Measurements from ENCODE around the gene CCDC15. TPM values are rescaled to one million over a fixed set of nuclear protein-coding genes. Genes with fewer than 3 reads are reported as not detected.

Gene CCDC15
- total RNA-seq, 1 experiment from 2014 or later = 8.6 TPM

GRCh38 chr11:125063429-125064043 lies 109.5 kb downstream of the CCDC15 start:
- Histone ChIP-seq H3K9me3 (ENCODE audit: low read length) (no peaks in the 10 kb centered on the region), H3K79me2 (ENCODE audit: low read length) (no peaks in the 10 kb centered on the region), H3K4me2 (ENCODE audit: low read length) (peak overlapping the region; percentile 100), H3K9ac (ENCODE audit: low read length) (peak overlapping the region; percentile 63), H3K4me3 (ENCODE audit: low read length) (peak overlapping the region; percentile 87), H3K4me1 (ENCODE audit: insufficient read depth, low read length) (peaks cover 12% of the 10 kb centered on the region; the same call in 1 of the 2 replicates), H3F3A (ENCODE audit: low read length, unreplicated experiment) (no peaks in the 10 kb centered on the region), H3K27me3 (ENCODE audit: low read length) (no peaks in the 10 kb centered on the region), H4K20me1 (ENCODE audit: low read length) (no peaks in the 10 kb centered on the region), H3K27ac (ENCODE audit: low read length) (no peak overlapping the region), H3K9me2 (replicated peaks; ENCODE audit: low read length) (no peaks in the 10 kb centered on the region), H2AFZ (ENCODE audit: low read length) (peak overlapping the region; percentile 99), H3K36me3 (ENCODE audit: low read depth, low read length) (no peaks in the 10 kb centered on the region)
- ChIA-PET CTCF (no interaction called here), POLR2A (ENCODE audit: unreplicated experiment) (interaction anchor here (0.6 to 0.7 kb wide), 2 partner anchors 413 to 1945 kb away, joined by 4 read pairs; no protein-coding TSS in a partner anchor)
- DNase-seq = no peak
- intact Hi-C loops (cut with micrococcal nuclease) = loop anchor here (2.0 to 5.0 kb wide), 3 partner anchors 43 to 91 kb away; partner anchors contain the start of gene TMEM218
- peak; percentile 7 for ATAC-seq
- no peak for TF ChIP-seq EZH2phosphoT487 (IDR thresholded peaks at IDR 0.05; ENCODE audit: borderline replicate concordance, low read length)
- no peak for TF ChIP-seq EZH2 (IDR thresholded peaks at IDR 0.05; ENCODE audit: low read length, unreplicated experiment)
- TF ChIP-seq CTCF (conservative IDR thresholded peaks at IDR 0.05; ENCODE audit: low read depth, low read length) = no peak
- TSS peak; percentile 42 for BruUV-seq (replicated peaks)

DNA sequence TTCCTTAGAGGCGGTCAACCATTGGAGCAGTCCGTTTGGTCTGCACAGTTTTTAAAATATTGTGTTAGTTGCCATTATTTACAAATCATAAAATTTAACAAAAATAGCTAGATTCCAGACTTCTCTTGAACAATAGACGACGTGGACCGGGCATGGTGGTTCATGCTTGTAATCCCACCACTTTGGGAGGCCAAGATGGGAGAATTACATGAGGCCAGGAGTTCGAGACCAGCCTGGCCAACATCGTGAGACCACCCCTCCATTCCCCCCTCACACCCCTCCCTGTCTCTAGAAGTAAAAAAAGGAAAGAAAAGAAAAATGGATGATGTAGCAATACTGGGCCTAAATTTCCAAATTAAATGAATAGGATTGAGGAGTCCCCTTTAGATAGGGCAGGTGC lies 110.1 kb downstream of the CCDC15 start:
- H3K79me2 ChIP-seq (ENCODE audit: low read length) = no peaks in the 10 kb centered on the region
- no peaks in the 10 kb centered on the region for H3K9me2 ChIP-seq (replicated peaks; ENCODE audit: low read length)
- ChIA-PET CTCF (no interaction called here), POLR2A (ENCODE audit: unreplicated experiment) (no interaction called here)
- no TSS peak for BruUV-seq (replicated peaks)
- no peak overlapping the region for H3K9ac ChIP-seq (ENCODE audit: low read length)
- peaks cover 17% of the 10 kb centered on the region for H3K4me1 ChIP-seq (ENCODE audit: insufficient read depth, low read length)
- H3F3A ChIP-seq (ENCODE audit: low read length, unreplicated experiment) = no peaks in the 10 kb centered on the region
- no peak overlapping the region for H3K27ac ChIP-seq (ENCODE audit: low read length)
- H4K20me1 ChIP-seq (ENCODE audit: low read length) = no peaks in the 10 kb centered on the region
- H3K36me3 ChIP-seq (ENCODE audit: low read depth, low read length) = no peaks in the 10 kb centered on the region
- intact Hi-C loops (cut with micrococcal nuclease) = loop anchor here (5.0 kb wide), 1 partner anchor 92 kb away; no protein-coding TSS in a partner anchor
- DNase-seq (no peak), ATAC-seq (no peak)
- peak overlapping the region; percentile 99 for H2AFZ ChIP-seq (ENCODE audit: low read length)
- no peaks in the 10 kb centered on the region for H3K9me3 ChIP-seq (ENCODE audit: low read length)
- no peaks in the 10 kb centered on the region for H3K27me3 ChIP-seq (ENCODE audit: low read length)
- peak overlapping the region; percentile 87 for H3K4me3 ChIP-seq (ENCODE audit: low read length)
- H3K4me2 ChIP-seq (ENCODE audit: low read length) = peak overlapping the region; percentile 100
- no peak for TF ChIP-seq CTCF (conservative IDR thresholded peaks at IDR 0.05; ENCODE audit: low read depth, low read length)
- TF ChIP-seq EZH2phosphoT487 (IDR thresholded peaks at IDR 0.05; ENCODE audit: borderline replicate concordance, low read length) = no peak
- no peak for TF ChIP-seq EZH2 (IDR thresholded peaks at IDR 0.05; ENCODE audit: low read length, unreplicated experiment)

- Histone ChIP-seq H3K9ac (ENCODE audit: low read length) (no peak overlapping the region), H3K9me2 (replicated peaks; ENCODE audit: low read length) (no peaks in the 10 kb centered on the region), H3K4me2 (ENCODE audit: low read length) (no peak overlapping the region), H3F3A (ENCODE audit: low read length, unreplicated experiment) (no peaks in the 10 kb centered on the region), H3K4me3 (ENCODE audit: low read length) (no peak overlapping the region), H2AFZ (ENCODE audit: low read length) (no peak overlapping the region), H3K79me2 (ENCODE audit: low read length) (no peaks in the 10 kb centered on the region), H3K27me3 (ENCODE audit: low read length) (no peaks in the 10 kb centered on the region), H3K36me3 (ENCODE audit: low read depth, low read length) (no peaks in the 10 kb centered on the region), H3K27ac (ENCODE audit: low read length) (no peak overlapping the region), H3K4me1 (ENCODE audit: insufficient read depth, low read length) (peaks cover 42% of the 10 kb centered on the region), H4K20me1 (ENCODE audit: low read length) (no peaks in the 10 kb centered on the region), H3K9me3 (ENCODE audit: low read length) (no peaks in the 10 kb centered on the region)
- ATAC-seq = no peak
- TF ChIP-seq EZH2phosphoT487 (IDR thresholded peaks at IDR 0.05; ENCODE audit: borderline replicate concordance, low read length) (no peak), CTCF (conservative IDR thresholded peaks at IDR 0.05; ENCODE audit: low read depth, low read length) (no peak), EZH2 (IDR thresholded peaks at IDR 0.05; ENCODE audit: low read length, unreplicated experiment) (no peak)
- DNase-seq = no peak
- intact Hi-C loops (cut with micrococcal nuclease) = no loop called here
- ChIA-PET POLR2A (ENCODE audit: unreplicated experiment) (no interaction called here), CTCF (no interaction called here)
- no TSS peak for BruUV-seq (replicated peaks)
Measured at GRCh38 chr11:125068368-125068767, 114.4 kb downstream of the CCDC15 start.

Data from PC-3 (cell line).